GM21515 (cell line): Measurements from ENCODE around the gene LGR6.
A peak's percentile ranks its signal among the peaks of the same experiment; 100 is the strongest.
"Not testable (repeated sequence)": the region's sequence is repeated elsewhere in the genome, so short reads cannot be mapped to it uniquely, and the experiment has no call there.

Experiments used
- ATAC-seq: cut with Tn5 transposase; IDR thresholded peaks from one replicate; pipeline ENCODE4 v1.9.1; 2021; ENCODE audit not compliant: unreplicated experiment

LGR6 gene, protein sequence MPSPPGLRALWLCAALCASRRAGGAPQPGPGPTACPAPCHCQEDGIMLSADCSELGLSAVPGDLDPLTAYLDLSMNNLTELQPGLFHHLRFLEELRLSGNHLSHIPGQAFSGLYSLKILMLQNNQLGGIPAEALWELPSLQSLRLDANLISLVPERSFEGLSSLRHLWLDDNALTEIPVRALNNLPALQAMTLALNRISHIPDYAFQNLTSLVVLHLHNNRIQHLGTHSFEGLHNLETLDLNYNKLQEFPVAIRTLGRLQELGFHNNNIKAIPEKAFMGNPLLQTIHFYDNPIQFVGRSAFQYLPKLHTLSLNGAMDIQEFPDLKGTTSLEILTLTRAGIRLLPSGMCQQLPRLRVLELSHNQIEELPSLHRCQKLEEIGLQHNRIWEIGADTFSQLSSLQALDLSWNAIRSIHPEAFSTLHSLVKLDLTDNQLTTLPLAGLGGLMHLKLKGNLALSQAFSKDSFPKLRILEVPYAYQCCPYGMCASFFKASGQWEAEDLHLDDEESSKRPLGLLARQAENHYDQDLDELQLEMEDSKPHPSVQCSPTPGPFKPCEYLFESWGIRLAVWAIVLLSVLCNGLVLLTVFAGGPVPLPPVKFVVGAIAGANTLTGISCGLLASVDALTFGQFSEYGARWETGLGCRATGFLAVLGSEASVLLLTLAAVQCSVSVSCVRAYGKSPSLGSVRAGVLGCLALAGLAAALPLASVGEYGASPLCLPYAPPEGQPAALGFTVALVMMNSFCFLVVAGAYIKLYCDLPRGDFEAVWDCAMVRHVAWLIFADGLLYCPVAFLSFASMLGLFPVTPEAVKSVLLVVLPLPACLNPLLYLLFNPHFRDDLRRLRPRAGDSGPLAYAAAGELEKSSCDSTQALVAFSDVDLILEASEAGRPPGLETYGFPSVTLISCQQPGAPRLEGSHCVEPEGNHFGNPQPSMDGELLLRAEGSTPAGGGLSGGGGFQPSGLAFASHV

DNA sequence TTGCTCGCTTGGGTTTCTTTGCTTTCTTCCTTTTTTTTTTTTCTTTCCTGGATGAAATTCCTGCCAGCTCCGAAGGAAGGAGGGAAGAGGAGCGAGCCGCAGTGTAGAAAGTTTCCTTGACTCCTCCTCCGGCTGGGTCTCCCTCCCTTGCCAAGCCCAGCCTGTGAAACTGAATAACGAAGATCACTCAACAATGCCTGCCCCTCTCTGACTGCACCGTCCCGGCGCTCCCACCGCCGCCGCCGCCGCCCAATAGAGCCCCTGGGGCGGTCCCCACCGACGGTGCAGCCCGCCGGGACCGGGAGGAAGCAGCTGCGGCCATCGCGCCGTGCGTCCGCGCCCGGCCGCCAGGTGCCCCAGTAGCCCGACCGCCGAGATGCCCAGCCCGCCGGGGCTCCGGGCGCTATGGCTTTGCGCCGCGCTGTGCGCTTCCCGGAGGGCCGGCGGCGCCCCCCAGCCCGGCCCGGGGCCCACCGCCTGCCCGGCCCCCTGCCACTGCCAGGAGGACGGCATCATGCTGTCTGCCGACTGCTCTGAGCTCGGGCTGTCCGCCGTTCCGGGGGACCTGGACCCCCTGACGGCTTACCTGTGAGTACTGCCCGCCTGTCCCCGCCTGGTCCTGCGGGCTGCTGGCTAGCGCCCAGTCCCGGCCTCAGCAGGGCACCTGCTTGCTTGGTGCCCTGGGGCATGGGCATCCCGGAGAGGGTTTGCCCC is at the start of gene LGR6:
Gene LGR6 (plus strand): TSS at position 186 of the 714 bp plus-strand sequence. CDS start 191 bp downstream, at position 377.
- ATAC-seq, result no peak

GRCh38 chr1:202144402-202145067 is 49.1 kb upstream of the LGR6 start, which contains the start of gene ARL8A:
TSS of gene ARL8A (minus strand) at chr1:202144737. CDS start at chr1:202144572, 165 bp downstream.
- ATAC-seq, result peak; percentile 66

- no peak for ATAC-seq
Observed at GRCh38 chr1:202145068-202145743, 48.4 kb upstream of the LGR6 start.

- not testable (repeated sequence) for ATAC-seq
Observed at GRCh38 chr1:202145744-202146140, 47.9 kb upstream of the LGR6 start.

GRCh38 chr1:202146279-202146678 is 47.3 kb upstream of the LGR6 start:
- no peak for ATAC-seq

- ATAC-seq, result no peak
Observed at GRCh38 chr1:202146993-202147392, 46.6 kb upstream of the LGR6 start.

DNA sequence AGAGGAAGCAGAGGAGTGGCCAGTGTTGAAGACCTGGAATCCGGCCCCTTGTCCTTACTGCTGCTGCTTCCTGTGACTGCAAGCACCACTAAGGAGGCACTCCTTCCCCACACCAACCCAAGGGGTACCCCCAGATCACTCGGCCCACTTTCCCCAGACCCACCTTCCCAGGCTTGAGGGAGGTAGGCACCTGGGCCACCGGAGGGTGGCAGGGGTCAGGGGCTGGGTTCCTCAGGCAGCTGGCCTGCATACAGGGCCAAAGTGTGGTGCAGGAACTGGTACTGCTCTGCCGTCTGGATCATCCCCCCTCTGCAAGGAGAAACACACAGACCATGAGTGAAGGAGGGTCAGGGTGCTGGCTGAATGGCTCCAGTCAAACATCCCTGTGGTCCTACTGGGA is 45.2 kb upstream of the LGR6 start:
- ATAC-seq, result no peak

DNA sequence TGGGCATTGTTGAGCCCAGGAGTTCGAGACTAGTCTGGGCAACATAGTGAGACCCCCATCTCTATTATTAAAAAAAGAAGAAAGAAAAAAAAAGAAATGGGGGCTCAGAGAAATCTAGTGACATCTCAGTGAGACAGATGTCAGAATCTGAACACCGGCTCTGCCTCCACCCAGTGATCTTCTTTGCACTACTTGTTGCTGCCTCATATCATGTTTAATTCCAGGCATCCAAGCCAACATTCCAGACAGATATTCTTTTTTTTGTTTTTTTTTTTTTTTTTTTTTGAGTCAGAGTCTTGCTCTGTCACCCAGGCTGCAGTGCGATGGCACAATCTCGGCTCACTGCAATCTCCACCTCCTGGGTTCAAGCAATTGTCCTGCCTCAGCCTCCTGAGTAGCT is 44.0 kb upstream of the LGR6 start:
- ATAC-seq, result no peak

DNA sequence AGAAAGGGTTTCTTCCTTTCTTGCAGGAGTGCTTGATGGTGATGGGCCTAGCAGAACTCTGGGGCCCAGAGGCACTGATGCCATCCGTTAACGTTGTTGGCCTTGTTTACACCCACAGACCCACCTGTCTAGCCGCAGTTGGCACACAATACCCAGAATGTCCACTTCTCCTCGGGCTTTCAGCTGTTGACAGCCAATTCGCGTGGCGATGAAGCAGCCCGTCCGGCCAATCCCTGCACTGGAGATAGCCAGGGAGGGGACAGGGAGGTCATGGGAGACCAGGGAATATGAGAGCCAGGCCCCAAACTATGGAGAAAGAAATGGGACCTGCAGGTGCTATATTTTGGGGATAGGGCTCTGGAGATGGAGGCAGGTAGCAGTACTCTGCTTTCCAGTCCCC is 43.4 kb upstream of the LGR6 start:
- ATAC-seq, result no peak

GRCh38 chr1:202150602-202151001 is 43.0 kb upstream of the LGR6 start:
- no peak for ATAC-seq

GRCh38 chr1:202151045-202151444 is 42.6 kb upstream of the LGR6 start:
- ATAC-seq, result no peak

DNA sequence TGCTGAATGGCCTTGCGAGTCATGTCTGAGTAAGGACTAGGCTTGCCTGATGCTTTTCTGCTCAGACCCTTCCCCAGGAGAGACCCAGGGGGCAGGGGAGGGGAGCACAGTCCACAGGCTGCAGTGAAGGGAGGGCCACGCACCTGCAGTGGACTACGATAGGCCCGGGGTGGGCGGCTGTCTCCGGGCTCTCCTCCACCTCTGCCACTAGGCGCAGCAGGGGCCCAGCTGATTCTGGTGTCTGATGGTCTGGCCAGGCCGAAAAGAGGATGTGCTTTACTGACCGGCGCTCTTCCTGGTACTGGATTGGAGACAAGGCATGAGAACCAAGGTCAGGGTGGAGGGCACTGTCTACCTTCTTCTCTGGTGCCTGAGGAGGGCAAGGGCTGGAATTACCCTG is 41.2 kb upstream of the LGR6 start:
- no peak for ATAC-seq

DNA sequence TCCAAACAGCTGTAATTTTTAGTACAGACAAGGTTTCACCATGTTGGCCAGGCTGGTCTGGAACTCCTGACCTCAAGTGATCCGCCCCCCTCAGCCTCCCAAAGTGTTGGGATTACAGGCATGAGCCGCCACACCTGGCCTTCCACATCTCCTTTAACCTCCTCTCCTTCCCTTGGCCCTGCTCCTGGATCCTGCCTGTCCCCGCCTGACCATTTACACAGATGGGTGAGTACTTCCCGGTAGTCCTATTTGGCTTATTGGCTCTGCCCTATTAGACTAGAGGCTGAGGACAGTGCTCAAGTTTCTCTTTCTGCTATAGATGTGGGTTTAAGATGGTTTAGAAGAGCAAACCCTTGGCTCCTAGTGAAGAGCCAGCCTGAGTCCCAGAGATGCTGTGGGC is 40.3 kb upstream of the LGR6 start:
- no peak for ATAC-seq

DNA sequence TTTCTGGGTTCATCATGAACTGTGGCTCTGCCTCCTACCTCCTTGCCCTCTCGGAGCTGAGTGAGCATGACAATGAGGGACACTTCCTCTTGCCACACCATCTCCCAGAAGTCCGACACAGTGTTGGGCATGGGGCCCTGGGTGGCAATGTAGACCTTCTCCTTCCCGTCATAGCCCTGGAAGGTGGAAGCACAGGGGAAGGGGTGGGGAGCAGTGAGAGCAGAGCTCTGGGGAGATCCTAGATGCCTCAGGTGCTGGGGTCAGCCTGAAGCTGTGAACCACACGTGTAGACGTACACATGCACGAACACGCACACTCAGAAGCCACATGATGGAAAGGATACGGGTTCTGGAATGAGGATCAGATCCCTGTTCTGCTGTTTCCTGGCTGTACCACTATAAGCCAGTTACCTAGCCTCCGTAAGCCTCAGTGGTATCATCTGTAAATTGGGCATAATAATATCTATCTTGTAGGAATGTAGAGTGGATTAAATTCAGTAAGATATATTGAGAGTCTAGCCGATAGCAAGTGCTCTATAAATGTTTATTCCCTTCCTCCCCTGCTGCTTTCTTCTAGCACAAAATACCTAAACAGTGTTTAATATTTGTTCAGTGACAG is 39.3 kb upstream of the LGR6 start:
- ATAC-seq, result no peak

- no peak for ATAC-seq
Observed at GRCh38 chr1:202154766-202155477, 38.7 kb upstream of the LGR6 start.

DNA sequence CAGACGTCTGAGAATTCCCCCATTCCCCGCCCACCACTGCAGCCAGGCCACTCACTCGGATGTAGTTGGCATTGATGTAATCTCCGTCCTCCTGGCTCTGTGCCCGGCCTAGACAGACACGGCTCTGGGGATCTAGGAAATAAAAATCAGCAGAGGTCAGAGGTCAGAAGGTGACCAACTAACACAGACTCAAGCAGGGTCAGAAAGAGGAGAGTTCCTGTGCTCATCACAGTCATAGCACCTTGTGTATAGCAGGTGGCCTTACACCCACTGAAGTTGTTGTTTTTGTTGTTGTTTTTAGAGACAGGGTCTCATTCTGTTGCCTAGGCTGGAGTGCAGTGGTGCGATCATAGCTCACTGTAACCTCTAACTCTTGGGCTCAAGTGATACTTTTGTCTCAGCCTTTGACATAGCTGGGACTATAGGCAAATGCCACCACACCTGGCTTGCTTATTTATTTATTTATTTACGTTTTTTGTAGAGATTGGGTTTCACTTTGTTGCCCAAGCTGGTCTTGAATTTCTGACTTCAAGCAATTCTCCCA is 38.0 kb upstream of the LGR6 start:
- ATAC-seq, result no peak

DNA sequence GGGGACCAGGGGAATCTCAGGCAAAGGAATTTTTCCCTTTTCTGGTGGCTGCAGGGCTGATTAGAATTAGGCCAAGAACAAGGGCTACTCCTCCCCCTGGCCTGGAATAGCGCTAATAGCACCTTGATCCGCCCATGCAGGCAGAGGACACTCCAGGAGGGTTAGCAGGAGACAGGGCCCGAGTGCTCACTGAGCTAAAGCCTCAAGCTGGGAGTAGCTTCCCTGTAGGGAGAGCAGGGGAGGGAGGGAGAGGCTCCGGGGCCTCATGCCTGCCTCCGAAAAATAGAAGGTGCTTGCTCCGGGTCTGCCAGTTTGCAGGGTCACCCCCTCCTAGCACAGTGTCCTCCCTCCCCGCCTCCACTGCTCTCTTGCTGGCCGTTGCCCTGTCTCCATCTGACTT is 37.0 kb upstream of the LGR6 start:
- ATAC-seq, result no peak

DNA sequence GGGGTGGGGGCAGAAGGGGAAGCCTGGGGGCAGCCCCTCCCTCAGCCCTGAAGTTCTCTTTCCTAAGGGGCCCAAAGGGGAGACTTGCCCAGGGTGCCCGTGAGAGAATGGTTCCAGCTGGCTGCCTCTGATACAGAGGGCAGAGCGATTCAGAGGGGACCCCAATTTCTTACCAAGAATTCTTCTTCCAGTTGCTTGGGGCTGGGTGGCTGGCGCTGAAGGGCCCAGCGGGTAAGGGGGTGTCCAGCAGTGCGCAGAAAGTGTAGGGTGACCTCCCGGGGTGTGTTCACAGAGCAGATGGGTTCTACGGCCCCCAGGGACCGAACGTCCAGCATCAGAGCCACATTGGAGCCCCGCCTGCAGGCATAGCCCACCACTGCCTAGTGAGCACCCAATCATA is 35.7 kb upstream of the LGR6 start:
- no peak for ATAC-seq
